CD4-positive, alpha-beta T cell treated with Interleukin-12 subunit alpha and Interleukin-12 subunit beta, for 1 hour (primary cell): ENCODE data around the gene CELF4.

Experiments
- DNase-seq: peaks from one replicate; pipeline ENCODE4 v3.0.0-alpha.2; 2020

CELF4 gene

GRCh38 chr18:37435150-37435867 is 130.3 kb downstream of the CELF4 start:
- DNase-seq = no peak

GRCh38 chr18:37434161-37434860 is 131.3 kb downstream of the CELF4 start:
- no peak for DNase-seq

- DNase-seq = no peak
Measured at GRCh38 chr18:37432436-37433195, 133.0 kb downstream of the CELF4 start.

GRCh38 chr18:37430357-37431076 is 135.1 kb downstream of the CELF4 start:
- no peak for DNase-seq

GRCh38 chr18:37429791-37430190 is 135.8 kb downstream of the CELF4 start:
- DNase-seq = no peak

- DNase-seq = no peak
Measured at GRCh38 chr18:37428288-37428974, 137.2 kb downstream of the CELF4 start.

- DNase-seq = no peak
Measured at GRCh38 chr18:37426586-37426985, 139.0 kb downstream of the CELF4 start.

- DNase-seq = no peak
Measured at GRCh38 chr18:37425222-37425621, 140.4 kb downstream of the CELF4 start.

- DNase-seq = no peak
Measured at GRCh38 chr18:37424507-37424906, 141.1 kb downstream of the CELF4 start.

GRCh38 chr18:37422596-37422995 is 143.0 kb downstream of the CELF4 start:
- DNase-seq = no peak

GRCh38 chr18:37422116-37422515 is 143.5 kb downstream of the CELF4 start:
- no peak for DNase-seq

- DNase-seq = no peak
Measured at GRCh38 chr18:37421341-37422077, 144.1 kb downstream of the CELF4 start.

- DNase-seq = no peak
Measured at GRCh38 chr18:37420315-37420880, 145.2 kb downstream of the CELF4 start.

- no peak for DNase-seq
Measured at GRCh38 chr18:37419866-37420265, 145.7 kb downstream of the CELF4 start.

GRCh38 chr18:37419315-37419714 is 146.3 kb downstream of the CELF4 start:
- no peak for DNase-seq

- no peak for DNase-seq
Measured at GRCh38 chr18:37414816-37415215, 150.8 kb downstream of the CELF4 start.

- DNase-seq = no peak
Measured at GRCh38 chr18:37412829-37413228, 152.8 kb downstream of the CELF4 start.

GRCh38 chr18:37412333-37412732 is 153.3 kb downstream of the CELF4 start:
- no peak for DNase-seq

- DNase-seq = no peak
Measured at GRCh38 chr18:37409878-37410277, 155.7 kb downstream of the CELF4 start.

- DNase-seq = no peak
Measured at GRCh38 chr18:37408676-37409265, 156.8 kb downstream of the CELF4 start.

GRCh38 chr18:37407571-37407970 is 158.0 kb downstream of the CELF4 start:
- no peak for DNase-seq
